Lower leg skin (tissue), 4 donors: ENCODE results near the gene PBX1. TPM values are rescaled to one million over a fixed set of nuclear protein-coding genes. Genes with fewer than 3 reads are reported as not detected.

ENCODE experiments used
- DNase-seq, 2 donors: peaks; one replicate each; pipeline ENCODE4 v3.0.0-alpha.2; 2019; ENCODE audit warnings: low spot score in 2 of 2
- H3K4me3 ChIP-seq: fragments of 200-600 bp; sonication (generic); 2 replicates; pipeline ENCODE4 v1.5.1; 2017; ENCODE audit warnings: mild to moderate bottlenecking, low read depth; ENCODE audit not compliant: poor library complexity, severe bottlenecking
- POLR2A ChIP-seq, 2 donors: fragments of 450-650 bp; IDR thresholded peaks; one replicate each; pipeline ENCODE4 v1.6.1; 2016 to 2017; ENCODE audit warnings: antibody characterized with exemption in 2 of 2, mild to moderate bottlenecking in 1 of 2, moderate library complexity in 1 of 2
- WGBS, 2 donors: methylation state at CpG; one replicate each; pipeline ENCODE4 v1.1.5; 2018; 5-methylcytosine and 5-hydroxymethylcytosine counted together
- intact Hi-C: fragments of 100-400 bp; cut with DNase I; formaldehyde crosslinking; loops from one replicate; pipeline ENCODE4 v1.15.0; 2023; ENCODE audit warnings: low total_unique reads
- total RNA-seq, 4 donors: library from RNA; depleted of rRNA; stranded (reverse); fragments of >200 nt; gene quantifications; one replicate each; pipeline ENCODE4 v1.1.0, GENCODE V29; 2016
- TF ChIP-seq, protein P1 (sequence below), 3 donors: fragments of 450-650 bp; IDR thresholded peaks; one replicate each; pipeline ENCODE4 v1.5.1; 2016; ENCODE audit warnings: antibody characterized with exemption in 3 of 3, mild to moderate bottlenecking in 3 of 3, moderate library complexity in 2 of 3

The PBX1 gene
- total RNA-seq, 4 donors from 2014 or later = 10.0 to 24.1 (median 15.4) TPM

- no peak for DNase-seq
- WGBS, 2 donors = 87 to 89% methylated on average over 20 of the region's 20 CpGs
- TF ChIP-seq POLR2A (IDR thresholded peaks at IDR 0.05) = no peak
- TF ChIP-seq, protein P1, sequence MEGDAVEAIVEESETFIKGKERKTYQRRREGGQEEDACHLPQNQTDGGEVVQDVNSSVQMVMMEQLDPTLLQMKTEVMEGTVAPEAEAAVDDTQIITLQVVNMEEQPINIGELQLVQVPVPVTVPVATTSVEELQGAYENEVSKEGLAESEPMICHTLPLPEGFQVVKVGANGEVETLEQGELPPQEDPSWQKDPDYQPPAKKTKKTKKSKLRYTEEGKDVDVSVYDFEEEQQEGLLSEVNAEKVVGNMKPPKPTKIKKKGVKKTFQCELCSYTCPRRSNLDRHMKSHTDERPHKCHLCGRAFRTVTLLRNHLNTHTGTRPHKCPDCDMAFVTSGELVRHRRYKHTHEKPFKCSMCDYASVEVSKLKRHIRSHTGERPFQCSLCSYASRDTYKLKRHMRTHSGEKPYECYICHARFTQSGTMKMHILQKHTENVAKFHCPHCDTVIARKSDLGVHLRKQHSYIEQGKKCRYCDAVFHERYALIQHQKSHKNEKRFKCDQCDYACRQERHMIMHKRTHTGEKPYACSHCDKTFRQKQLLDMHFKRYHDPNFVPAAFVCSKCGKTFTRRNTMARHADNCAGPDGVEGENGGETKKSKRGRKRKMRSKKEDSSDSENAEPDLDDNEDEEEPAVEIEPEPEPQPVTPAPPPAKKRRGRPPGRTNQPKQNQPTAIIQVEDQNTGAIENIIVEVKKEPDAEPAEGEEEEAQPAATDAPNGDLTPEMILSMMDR (IDR thresholded peaks at IDR 0.05) = no peak
- intact Hi-C loops = no loop called here
- H3K4me3 ChIP-seq = no peak overlapping the region
Measured at GRCh38 chr1:164668491-164669400, 109.8 kb downstream of the PBX1 start.

DNA sequence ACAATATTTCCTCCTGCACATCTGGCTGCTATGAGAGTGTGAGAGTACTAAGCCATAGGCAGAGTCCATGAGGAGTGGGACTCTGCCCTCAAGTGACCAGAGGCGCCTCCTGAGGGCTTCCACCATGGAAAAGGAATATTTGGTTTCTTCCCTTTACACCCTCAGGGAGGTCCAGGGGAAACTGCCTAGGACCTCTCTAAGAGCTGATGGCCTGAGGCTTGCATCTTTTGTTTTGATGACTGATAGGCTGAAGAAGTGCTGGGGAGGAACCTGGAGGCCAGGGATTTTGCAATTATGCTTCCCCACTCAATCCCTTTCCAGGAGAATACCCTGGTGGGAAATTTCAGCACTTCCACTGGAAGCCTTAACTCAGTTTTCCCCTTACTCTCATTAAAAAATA is 111.0 kb downstream of the PBX1 start:
- WGBS, 2 donors = 93 to 100% methylated on average over 1 of the region's 1 CpG

GRCh38 chr1:164670786-164671185 is 111.8 kb downstream of the PBX1 start:
- 81 to 87% methylated on average over 6 of the region's 6 CpGs for WGBS, 2 donors
- intact Hi-C loops = no loop called here
- H3K4me3 ChIP-seq = no peak overlapping the region
- TF ChIP-seq, protein P1 (IDR thresholded peaks at IDR 0.05) = no peak
- no peak for TF ChIP-seq POLR2A (IDR thresholded peaks at IDR 0.05)
- no peak for DNase-seq

More for the DNA sequence above, 111.0 kb downstream of the PBX1 start:
- intact Hi-C loops = no loop called here
- no peak overlapping the region for H3K4me3 ChIP-seq
- TF ChIP-seq, protein P1 (IDR thresholded peaks at IDR 0.05) = no peak
- TF ChIP-seq POLR2A (IDR thresholded peaks at IDR 0.05) = no peak
- no peak for DNase-seq

DNA sequence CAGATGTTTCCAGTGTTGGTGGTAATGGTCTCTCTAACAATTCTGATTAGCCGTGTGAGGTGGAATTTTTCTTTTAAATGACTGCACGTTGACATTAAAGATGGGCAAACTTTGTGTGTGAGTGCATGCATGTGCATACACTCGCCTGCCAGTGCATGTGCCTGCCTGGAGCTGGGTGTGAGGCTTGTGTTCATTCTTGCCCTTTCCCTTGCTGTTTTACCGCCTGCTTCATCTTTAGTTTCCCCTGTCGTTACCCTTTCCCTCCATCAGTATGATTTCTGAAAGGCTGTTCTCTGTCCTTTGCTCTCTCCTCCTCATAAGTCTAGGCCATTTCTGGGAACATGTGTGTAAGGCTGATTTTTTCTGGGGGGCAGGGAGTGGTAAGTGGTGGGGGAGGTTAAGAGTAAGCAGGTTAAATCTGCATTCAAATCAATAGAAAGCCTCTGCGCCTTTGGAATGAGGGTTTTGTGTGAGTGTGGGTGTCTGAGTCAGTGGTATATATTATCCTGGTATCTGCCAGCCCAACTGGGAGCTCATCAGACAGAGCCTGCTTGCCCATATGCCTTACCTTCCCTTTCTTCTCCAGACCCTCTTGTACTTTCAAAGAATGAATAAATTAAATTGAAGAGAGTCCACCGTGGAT is 112.5 kb downstream of the PBX1 start:
- DNase-seq = no peak
- intact Hi-C loops = no loop called here

DNA sequence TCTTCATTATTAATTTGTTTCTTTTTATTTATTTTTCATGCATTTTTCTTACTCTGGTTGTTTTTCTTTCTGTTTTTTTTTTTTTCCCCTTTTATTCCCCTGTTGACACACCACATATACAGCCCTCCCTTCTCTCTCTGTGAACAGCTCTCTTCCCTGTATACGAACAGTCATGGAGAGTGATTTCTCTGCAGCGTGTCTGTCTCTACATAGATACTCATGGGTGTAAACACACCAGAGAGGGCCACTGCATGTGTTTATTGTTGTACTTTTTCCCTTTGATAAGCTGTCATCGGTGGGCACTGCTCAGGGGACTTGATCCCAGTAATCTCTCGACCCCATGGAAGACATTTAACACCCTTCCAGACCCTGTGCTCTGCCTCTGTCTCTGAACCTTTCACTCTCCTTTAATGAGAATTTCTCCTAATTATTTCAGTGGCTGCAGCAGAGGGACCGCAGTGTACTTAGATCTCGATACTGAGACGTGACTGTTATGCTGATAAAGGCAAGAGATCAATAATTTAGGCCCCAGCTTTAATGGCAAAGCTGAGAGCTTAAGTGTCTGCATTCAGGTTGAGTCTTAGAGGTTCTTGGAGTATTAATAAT is 113.1 kb downstream of the PBX1 start:
- TF ChIP-seq, protein P1 (IDR thresholded peaks at IDR 0.05) = no peak
- TF ChIP-seq POLR2A (IDR thresholded peaks at IDR 0.05) = no peak

More for the DNA sequence above, 112.5 kb downstream of the PBX1 start:
- 48 to 49% methylated on average over 7 of the region's 7 CpGs for WGBS, 2 donors
- H3K4me3 ChIP-seq = no peak overlapping the region
- no peak for TF ChIP-seq POLR2A (IDR thresholded peaks at IDR 0.05)
- TF ChIP-seq, protein P1 (IDR thresholded peaks at IDR 0.05) = no peak

More for the DNA sequence above, 113.1 kb downstream of the PBX1 start:
- intact Hi-C loops = no loop called here
- no peak for DNase-seq
- 73 to 78% methylated on average over 7 of the region's 7 CpGs for WGBS, 2 donors
- H3K4me3 ChIP-seq = no peak overlapping the region
